Measurements from ENCODE around the gene CS. TPM values are rescaled to one million over a fixed set of nuclear protein-coding genes. Genes with fewer than 3 reads are reported as not detected.

The CS gene
- total RNA-seq, 2 experiments from 2014 or later = 218 to 228 TPM

DNA sequence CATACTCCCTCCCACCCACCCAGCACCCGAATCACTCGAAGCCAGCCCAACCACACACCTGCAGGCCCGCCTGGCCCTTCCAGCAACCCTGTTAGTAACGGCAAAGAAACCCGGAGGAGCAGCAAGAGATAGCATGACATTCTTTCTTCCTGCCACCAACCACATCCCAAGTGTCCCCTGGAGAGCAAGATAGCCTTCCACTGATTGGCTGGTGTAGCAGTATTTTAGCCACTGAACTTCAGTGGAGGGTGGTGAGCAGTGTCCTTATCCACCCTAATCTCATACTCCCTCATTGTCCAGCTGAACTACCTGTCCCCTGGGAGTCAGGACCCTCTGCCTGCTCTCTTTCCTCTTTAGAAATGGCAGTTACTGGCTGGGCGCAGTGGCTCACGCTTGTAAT is 71.0 kb downstream of the CS start:
- CTCF ChIA-PET = no interaction called here
- H3K27ac Mint-ChIP-seq = no peak overlapping the region

DNA sequence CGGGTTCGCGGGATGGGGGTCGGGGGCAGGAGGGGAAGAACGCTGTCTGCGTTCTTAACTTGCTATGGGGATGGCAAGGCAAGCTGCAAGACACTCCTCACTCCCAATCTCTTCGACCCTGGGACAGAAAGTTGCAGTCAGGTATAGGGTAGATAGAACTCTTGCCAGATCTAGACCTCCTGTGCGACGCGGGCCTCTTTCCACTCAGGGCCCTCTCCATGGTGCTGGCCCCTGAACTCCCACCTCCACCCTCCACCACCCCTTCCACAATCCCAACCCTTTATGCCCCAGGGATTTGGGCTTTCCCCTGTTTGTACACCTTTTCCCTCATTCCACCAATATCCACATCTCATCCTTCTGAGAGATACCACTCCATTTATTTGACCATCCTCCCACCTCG is 75.2 kb downstream of the CS start:
- Mint-ChIP-seq H3K4me1 (ENCODE audit: low read depth) (peaks cover 51% of the 10 kb centered on the region), H3K27ac (peak overlapping the region; percentile 85), H3K9me3 (ENCODE audit: insufficient read depth) (no peaks in the 10 kb centered on the region), H3K27me3 (ENCODE audit: low read depth) (no peaks in the 10 kb centered on the region), H3K4me3 (peak overlapping the region; percentile 91), H3K36me3 (ENCODE audit: low read depth) (peaks cover 20% of the 10 kb centered on the region)
- peak; percentile 32 for DNase-seq
- POLR2A ChIA-PET = no interaction called here
- CTCF ChIA-PET = no interaction called here
- ATAC-seq = no peak

More for the DNA sequence above, 71.0 kb downstream of the CS start:
- Mint-ChIP-seq H3K4me1 (ENCODE audit: low read depth) (peaks cover 19% of the 10 kb centered on the region), H3K9me3 (ENCODE audit: insufficient read depth) (no peaks in the 10 kb centered on the region), H3K27me3 (ENCODE audit: low read depth) (no peaks in the 10 kb centered on the region), H3K4me3 (no peak overlapping the region), H3K36me3 (ENCODE audit: low read depth) (peaks cover 20% of the 10 kb centered on the region)
- ATAC-seq (no peak), DNase-seq (no peak)
- POLR2A ChIA-PET = no interaction called here

- peak; percentile 87 for ATAC-seq
- DNase-seq = peak; percentile 96
- Mint-ChIP-seq H3K27me3 (ENCODE audit: low read depth) (no peaks in the 10 kb centered on the region), H3K36me3 (ENCODE audit: low read depth) (peaks cover 15% of the 10 kb centered on the region), H3K4me1 (ENCODE audit: low read depth) (peaks cover 54% of the 10 kb centered on the region), H3K27ac (peak within 1 kb of the TSS; percentile 85), H3K9me3 (ENCODE audit: insufficient read depth) (no peaks in the 10 kb centered on the region), H3K4me3 (peak within 1 kb of the TSS; percentile 91)
- ChIA-PET CTCF (interaction anchor here (2.2 to 4.2 kb wide), 2 partner anchors 34 to 98 kb away, joined by 12 to 69 read pairs; partner anchors contain the start of gene SMARCC2), POLR2A (interaction anchor here (0.7 kb wide), 1 partner anchor 71 kb away, joined by 6 read pairs; no protein-coding TSS in a partner anchor)
Measured at GRCh38 chr12:56224102-56224701, 75.9 kb downstream of the CS start, which contains the start of gene NABP2. NABP2 (plus strand) TSS chr12:56224342; CDS start chr12:56224857, 515 bp downstream.

DNA sequence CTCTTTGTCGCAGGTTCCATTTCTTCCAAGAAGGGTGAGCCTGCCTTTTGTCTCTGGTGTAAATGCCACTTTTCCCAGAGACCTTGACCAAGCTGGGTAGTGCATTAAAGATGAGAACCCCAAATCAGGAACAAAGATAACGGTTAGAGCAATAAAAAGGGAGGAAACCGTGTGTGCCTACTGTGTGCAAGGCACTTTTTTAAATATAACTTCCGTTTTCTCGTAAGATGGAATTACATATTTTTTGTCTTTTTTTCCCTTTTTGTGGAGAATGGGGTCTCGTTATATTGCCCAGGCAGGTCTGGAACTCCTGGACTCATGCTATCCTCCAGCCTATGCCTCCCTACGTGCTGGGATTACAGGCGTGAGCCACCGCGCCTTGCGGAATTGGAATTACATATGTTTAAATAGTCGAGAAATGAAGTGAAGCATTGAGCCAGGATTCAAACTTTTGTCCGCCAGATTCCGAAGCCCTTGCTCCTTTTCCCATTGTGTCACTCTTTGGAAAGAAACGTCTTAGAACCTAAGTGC is 76.5 kb downstream of the CS start:
- H3K27me3 Mint-ChIP-seq (ENCODE audit: low read depth) = no peaks in the 10 kb centered on the region
- H3K4me1 Mint-ChIP-seq (ENCODE audit: low read depth) = peaks cover 54% of the 10 kb centered on the region
- DNase-seq (no peak), ATAC-seq (no peak)
- CTCF ChIA-PET = interaction anchor here (2.2 to 4.2 kb wide), 4 partner anchors 17 to 105 kb away, joined by 12 to 69 read pairs (median 45); partner anchors contain the start of genes SMARCC2 and ZC3H10
- H3K36me3 Mint-ChIP-seq (ENCODE audit: low read depth) = peaks cover 13% of the 10 kb centered on the region
- POLR2A ChIA-PET = interaction anchor here (0.6 to 1.8 kb wide), 3 partner anchors 70 to 226 kb away, joined by 3 to 7 read pairs (median 6); partner anchors contain the start of genes CNPY2 and TIMELESS
- peak overlapping the region; percentile 91 for H3K4me3 Mint-ChIP-seq
- no peaks in the 10 kb centered on the region for H3K9me3 Mint-ChIP-seq (ENCODE audit: insufficient read depth)
- H3K27ac Mint-ChIP-seq = peak overlapping the region; percentile 85

GRCh38 chr12:56222531-56222895 is 77.6 kb downstream of the CS start:
- POLR2A ChIA-PET = interaction anchor here (0.5 to 3.0 kb wide), 22 partner anchors 8 to 295 kb away, joined by 3 to 24 read pairs (median 5); partner anchors contain the start of genes ANKRD52, CNPY2, COQ10A and ESYT1

DNA sequence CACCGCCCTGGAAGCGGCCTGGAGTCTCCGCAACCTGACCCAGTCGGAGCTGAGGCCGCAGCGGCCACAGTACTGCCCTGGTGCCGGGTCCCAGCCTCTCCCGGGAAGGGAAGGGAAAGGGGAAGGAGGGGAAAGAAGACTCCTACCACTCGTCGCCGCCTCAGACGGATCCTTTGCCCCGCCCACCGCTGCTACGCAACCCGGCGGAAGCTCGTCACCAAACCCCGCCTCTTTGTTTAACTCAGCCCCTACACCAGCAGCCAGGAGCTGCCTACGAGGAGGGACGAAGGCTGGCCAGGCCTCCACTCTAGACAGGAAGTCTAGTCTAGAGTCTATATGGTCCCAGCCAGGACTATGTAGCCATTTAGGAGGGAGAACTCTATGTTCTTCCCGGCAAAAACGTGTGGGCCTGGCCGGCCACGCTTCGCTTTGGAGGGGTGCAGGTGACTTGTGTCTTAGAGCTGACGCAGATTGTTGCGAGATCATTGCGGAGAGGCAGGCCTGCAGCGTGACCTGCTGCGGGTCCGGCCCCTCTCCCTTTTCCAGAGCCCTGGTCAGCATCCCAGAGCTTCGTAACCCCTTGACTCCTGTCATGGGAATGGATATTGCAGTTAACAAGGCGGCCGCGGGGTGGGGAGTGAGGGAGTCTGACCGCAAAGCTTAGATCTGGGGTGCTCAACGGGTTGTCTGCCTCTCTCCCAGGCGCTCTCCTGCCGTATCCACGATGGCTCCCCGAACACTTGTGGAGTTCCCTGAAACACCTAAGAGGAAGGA is 78.2 kb downstream of the CS start, which contains the start of gene RNF41:
RNF41 (minus strand) TSS at position 166 of the 774 bp plus-strand sequence. CDS start 7,875 bp downstream, outside the sequence.
- peaks cover 10% of the 10 kb centered on the region for H3K36me3 Mint-ChIP-seq (ENCODE audit: low read depth)
- no peaks in the 10 kb centered on the region for H3K9me3 Mint-ChIP-seq (ENCODE audit: insufficient read depth)
- peak; percentile 84 for ATAC-seq
- peak; percentile 96 for DNase-seq
- H3K27ac Mint-ChIP-seq = peak within 1 kb of the TSS; percentile 97
- H3K4me1 Mint-ChIP-seq (ENCODE audit: low read depth) = peaks cover 54% of the 10 kb centered on the region
- ChIA-PET CTCF (interaction anchor here (0.6 to 4.2 kb wide), 31 partner anchors 9 to 484 kb away, joined by 3 to 69 read pairs (median 4); partner anchors contain the start of genes ANKRD52, COQ10A, CS and IL23A), POLR2A (interaction anchor here (0.8 to 3.0 kb wide), 25 partner anchors 9 to 492 kb away, joined by 3 to 24 read pairs (median 5); partner anchors contain the start of genes ANKRD52, CNPY2, COQ10A and ESYT1)
- no peaks in the 10 kb centered on the region for H3K27me3 Mint-ChIP-seq (ENCODE audit: low read depth)
- peak within 1 kb of the TSS; percentile 98 for H3K4me3 Mint-ChIP-seq

More at GRCh38 chr12:56222531-56222895, 77.6 kb downstream of the CS start:
- H3K36me3 Mint-ChIP-seq (ENCODE audit: low read depth) = peaks cover 13% of the 10 kb centered on the region
- H3K4me3 Mint-ChIP-seq = peak overlapping the region; percentile 98
- no peaks in the 10 kb centered on the region for H3K9me3 Mint-ChIP-seq (ENCODE audit: insufficient read depth)
- CTCF ChIA-PET = interaction anchor here (0.8 to 4.2 kb wide), 26 partner anchors 9 to 484 kb away, joined by 3 to 69 read pairs (median 4); partner anchors contain the start of genes ANKRD52, COQ10A, CS and IL23A
- peaks cover 54% of the 10 kb centered on the region for H3K4me1 Mint-ChIP-seq (ENCODE audit: low read depth)
- no peaks in the 10 kb centered on the region for H3K27me3 Mint-ChIP-seq (ENCODE audit: low read depth)
- H3K27ac Mint-ChIP-seq = peak overlapping the region; percentile 97
- ATAC-seq = no peak
- DNase-seq = no peak

Other genes starting within 250 kb of the CS start
- gene ERBB3, start 220.2 kb downstream of the CS start, total RNA-seq = 1 to 10 TPM; 5.4 to 5.9 TPM
- 100 to 1,000 TPM; 316 to 323 TPM for gene PA2G4, start 195.8 kb downstream of the CS start, total RNA-seq
- gene RPL41, start 183.7 kb downstream of the CS start, total RNA-seq = 1,000 to 10,000 TPM; 3,845 to 4,046 TPM
- gene ZC3H10, start 182.1 kb downstream of the CS start, total RNA-seq = 10 to 100 TPM in 1 of 2 experiments, 1 to 10 TPM in 1; 9.1 to 10.6 TPM
- gene ESYT1, start 172.1 kb downstream of the CS start, total RNA-seq = 100 to 1,000 TPM; 317 to 333 TPM
- 10 to 100 TPM; 60.0 to 60.7 TPM for gene MYL6B, start 147.7 kb downstream of the CS start, total RNA-seq
- gene MYL6, start 142.0 kb downstream of the CS start, total RNA-seq = 1,000 to 10,000 TPM; 1,527 to 1,542 TPM
- gene SMARCC2, start 110.8 kb downstream of the CS start, total RNA-seq = 100 to 1,000 TPM; 144 to 154 TPM
- gene RNF41, start 78.4 kb downstream of the CS start, total RNA-seq = 10 to 100 TPM; 27.9 to 32.9 TPM
- gene NABP2, start 76.0 kb downstream of the CS start, total RNA-seq = 10 to 100 TPM; 64.3 to 69.5 TPM
- gene SLC39A5, start 70.3 kb downstream of the CS start, total RNA-seq = under 1 TPM in 1 of 2 experiments, not detected in 1; 0.52 TPM
- 10 to 100 TPM; 54.5 to 55.0 TPM for gene ANKRD52, start 41.9 kb downstream of the CS start, total RNA-seq
- gene COQ10A, start 33.4 kb downstream of the CS start, total RNA-seq = 10 to 100 TPM; 19.6 to 19.7 TPM
- 100 to 1,000 TPM; 112 to 113 TPM for gene CNPY2, start 15.7 kb upstream of the CS start, total RNA-seq
- 10 to 100 TPM; 61.8 to 63.7 TPM for gene PAN2, start 33.7 kb upstream of the CS start, total RNA-seq
- 1 to 10 TPM; 3.5 to 3.7 TPM for gene IL23A, start 38.6 kb upstream of the CS start, total RNA-seq
- 100 to 1,000 TPM; 193 to 194 TPM for gene STAT2, start 59.8 kb upstream of the CS start, total RNA-seq
- not detected for gene APOF, start 62.5 kb upstream of the CS start, total RNA-seq
- gene TIMELESS, start 149.1 kb upstream of the CS start, total RNA-seq = 10 to 100 TPM; 62.7 to 65.7 TPM
- gene MIP, start 154.3 kb upstream of the CS start, total RNA-seq = not detected
- 1 to 10 TPM; 2.9 to 3.1 TPM for gene SPRYD4, start 168.2 kb upstream of the CS start, total RNA-seq
- gene GLS2, start 187.8 kb upstream of the CS start, total RNA-seq = 1 to 10 TPM in 1 of 2 experiments, under 1 TPM in 1; 0.70 to 1.1 TPM
- 1 to 10 TPM; 4.8 to 5.5 TPM for gene RBMS2, start 221.5 kb upstream of the CS start, total RNA-seq

Measured in activated CD8-positive, alpha-beta T cell treated with anti-CD3 and anti-CD28 coated beads, Interleukin-2, amount 10 ng/mL, durations not matched to agents 7 days and 5 days (primary cell).